DMS 273 (cell line): ENCODE results near the gene SLC37A4.
A peak's percentile ranks its signal among the peaks of the same experiment; 100 is the strongest.
"Not testable (repeated sequence)": the region's sequence is repeated elsewhere in the genome, so short reads cannot be mapped to it uniquely, and the experiment has no call there.

ENCODE experiments used
- DNase-seq: peaks from one replicate; lab custom pipeline; 2025; ENCODE audit not compliant: unreplicated experiment; lab: John Stamatoyannopoulos, UW

SLC37A4 gene

GRCh38 chr11:119018074-119018938 lies 12.4 kb downstream of the SLC37A4 start, which contains the start of the genes RPS25 and TRAPPC4:
RPS25 (minus strand) TSS chr11:119018343; CDS start chr11:119018284, 59 bp downstream.
TRAPPC4 (plus strand) TSS chr11:119018766; CDS start chr11:119018796, 30 bp downstream.
- peak; percentile 96 for DNase-seq

DNA sequence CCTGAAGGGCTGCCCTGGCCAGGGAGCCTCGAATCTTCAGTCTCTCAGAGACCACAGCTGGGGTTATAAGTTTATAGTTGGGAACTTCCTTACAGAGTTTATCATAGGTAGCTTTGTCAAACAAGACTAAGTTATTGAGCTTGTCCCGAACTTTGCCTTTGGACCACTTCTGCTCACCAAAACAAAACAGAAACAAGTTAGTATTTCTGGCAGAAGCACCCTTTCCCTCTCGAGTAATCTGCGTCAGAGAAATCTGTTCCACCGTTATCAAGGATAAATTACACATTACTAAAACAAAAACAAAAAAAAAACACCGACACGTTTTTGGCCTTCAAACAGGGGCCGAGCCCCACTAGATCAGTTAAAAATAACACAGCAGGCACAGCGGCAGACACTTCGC lies 13.3 kb downstream of the SLC37A4 start:
- DNase-seq = not testable (repeated sequence)

DNA sequence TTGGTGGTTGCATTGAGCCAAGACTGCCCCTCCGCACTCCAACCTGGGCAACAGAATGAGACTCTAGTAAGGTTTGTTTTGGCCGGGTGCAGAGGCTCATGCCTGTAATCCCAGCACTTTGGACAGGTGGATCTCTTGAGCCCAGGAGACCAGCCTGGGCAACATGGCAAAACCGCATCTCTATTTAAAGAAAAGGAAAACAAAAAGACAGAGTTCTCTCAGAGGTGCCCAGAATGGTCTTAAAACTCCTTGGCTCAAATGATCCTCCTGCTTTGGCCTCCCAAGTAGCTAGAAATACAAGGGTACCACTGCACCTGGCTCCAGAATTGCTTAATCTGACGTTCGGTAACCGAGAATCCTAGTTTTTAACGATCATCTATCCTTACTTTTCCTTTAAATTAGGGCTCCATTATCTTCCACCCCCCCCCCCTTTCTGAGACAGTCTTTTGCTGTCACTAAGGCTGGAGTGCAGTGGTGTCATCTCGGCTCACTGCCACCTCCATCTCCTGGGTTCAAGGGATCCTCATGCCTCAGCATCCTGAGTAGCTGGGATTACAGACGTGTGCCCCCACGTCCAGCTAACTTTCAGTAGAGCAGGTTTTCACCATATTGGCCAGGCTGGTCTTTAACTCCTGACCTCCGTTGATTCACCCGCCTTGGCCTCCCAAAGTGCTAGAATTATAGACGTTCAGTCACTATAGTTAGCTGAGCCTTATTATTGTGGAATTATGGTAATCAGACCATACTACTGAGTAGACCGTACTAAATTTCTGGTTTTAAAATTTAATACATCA lies 14.3 kb downstream of the SLC37A4 start:
- DNase-seq = no peak

GRCh38 chr11:119015054-119015611 lies 15.5 kb downstream of the SLC37A4 start:
- peak; percentile 12 for DNase-seq

DNA sequence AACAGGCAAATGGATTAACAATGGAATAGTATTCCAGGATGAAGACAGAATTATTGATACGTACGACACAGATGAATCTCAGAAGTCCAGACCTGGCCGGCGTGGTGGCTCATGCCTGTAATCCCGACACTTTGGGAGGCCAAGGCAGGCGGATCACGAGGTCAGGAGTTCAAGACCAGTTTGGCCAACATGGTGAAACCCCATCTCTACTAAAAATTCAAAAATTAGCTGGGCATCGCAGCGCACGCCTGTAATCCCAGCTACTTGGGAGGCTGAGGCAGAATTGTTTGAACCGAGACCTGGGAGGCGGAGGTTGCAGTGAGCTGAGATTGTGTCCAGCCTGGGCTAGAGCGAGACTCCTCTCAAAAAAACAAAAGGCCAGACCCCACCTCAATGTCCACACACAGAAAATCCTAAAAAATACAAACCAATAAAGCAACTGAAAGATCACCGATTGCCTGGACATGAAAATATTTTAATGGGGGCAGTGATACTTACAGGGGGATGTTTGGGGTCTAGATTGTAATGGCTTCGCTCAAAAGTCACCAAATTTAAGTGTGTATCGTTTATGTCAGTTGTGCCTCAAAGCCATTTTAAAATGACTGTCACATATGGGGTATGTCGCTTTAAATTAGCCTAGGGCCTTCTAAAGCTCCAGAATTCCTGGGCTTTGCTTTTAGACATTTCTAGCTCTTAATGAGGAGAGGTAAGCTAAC lies 16.3 kb downstream of the SLC37A4 start:
- peak; percentile 15 for DNase-seq

DNA sequence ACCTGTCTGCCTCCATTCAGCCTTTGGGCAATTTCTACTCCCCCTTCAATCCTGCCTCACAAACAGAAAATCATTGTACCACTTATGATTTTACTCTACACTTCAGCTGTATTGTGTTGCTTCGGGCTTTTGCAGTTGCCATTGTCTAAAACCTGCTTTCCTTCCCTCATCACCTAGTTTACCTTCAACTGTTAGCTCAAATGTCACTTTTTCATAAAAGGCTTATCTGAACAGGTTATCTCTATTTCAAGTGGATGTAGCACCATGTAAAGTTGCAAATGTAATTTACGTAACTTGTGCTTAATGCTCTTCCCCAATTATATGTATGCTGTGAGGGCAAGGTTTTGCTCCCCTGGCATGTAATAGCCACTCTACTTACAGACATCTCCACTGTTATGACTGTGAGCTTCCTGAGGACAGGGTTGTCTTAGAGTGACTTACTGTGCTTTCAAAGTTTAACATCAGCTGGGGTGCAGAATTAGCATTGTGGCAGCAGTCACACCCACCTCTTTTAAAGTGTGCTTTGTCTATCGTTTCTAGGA lies 18.0 kb downstream of the SLC37A4 start:
- no peak for DNase-seq

DNA sequence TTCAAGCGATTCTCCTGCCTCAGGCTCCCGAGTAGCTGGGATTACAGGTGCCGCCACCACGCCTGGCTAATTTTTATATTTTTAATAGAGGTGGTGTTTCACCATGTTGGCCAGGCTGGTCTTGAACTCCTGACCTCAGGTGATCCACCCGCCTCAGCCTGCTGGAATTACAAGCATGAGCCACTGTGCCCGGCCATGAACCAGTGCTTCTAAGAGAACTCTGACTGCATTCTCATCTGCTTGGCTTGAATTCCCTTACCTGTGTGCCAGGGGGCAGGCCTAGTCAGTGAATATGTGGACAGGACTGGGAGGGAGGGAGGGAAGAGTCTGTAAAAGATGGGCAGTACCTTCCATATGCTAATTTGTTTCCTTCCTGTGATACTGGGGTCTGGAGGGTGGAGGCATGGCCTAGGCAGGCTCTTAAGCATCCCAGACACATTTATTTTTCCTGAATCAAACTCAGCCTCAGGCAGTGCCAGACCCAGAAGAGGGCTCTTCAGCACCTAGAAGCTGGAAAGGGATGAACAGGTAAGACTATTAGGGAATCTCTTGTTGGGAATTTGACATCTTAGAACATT lies 19.1 kb downstream of the SLC37A4 start:
- DNase-seq = no peak

DNA sequence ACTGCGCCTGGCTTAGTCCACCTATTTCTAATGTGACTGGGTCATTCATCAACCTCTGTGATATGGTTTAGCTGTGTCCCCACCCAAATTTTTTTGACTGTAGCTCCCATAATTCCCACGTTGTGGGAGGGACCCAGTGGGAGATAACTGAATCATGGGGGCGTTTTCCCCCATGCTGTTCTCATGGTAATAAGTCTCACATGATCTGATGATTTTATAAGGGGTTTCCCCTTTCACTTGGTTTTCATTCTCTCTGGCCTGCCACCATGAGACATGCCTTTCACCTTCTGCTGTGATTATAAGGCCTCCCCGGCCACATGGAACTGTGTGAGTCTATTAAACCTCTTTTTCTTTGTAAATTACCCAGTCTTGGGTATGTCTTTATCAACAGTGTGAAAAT lies 24.0 kb downstream of the SLC37A4 start:
- DNase-seq = no peak

DNA sequence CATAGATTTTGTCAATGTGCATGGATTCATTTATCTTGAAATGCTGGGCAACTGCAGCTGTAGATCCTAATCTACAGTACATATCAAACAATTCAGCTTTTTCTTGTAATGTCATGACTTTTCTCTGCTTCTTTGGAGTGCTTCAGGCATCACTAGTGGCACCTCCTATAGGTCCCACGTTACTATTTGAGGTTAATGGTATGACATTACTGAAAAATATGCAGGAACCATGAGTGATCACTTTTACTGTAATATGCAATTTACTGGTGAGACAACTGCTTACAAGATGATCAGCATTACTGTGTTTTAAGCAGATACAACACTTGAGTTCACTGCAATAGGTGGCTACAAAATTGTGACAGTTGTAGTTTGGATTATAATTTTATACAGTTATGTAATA lies 29.8 kb downstream of the SLC37A4 start:
- no peak for DNase-seq

GRCh38 chr11:118998822-118999221 lies 31.9 kb downstream of the SLC37A4 start:
- no peak for DNase-seq

DNA sequence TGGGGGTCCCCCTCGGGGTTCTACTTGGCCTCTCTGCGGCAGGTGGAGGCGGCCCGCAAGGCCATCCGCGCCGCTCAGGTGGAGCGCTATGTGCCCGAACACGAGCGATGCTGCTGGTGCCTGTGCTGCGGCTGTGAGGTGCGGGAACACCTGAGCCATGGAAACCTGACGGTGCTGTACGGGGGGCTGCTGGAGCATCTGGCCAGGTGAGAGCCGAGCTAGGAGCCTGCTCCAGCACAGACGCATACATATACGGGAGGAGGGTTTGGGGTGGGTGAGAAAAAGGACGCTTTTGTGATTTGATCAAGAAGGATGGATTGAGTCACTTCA lies 32.3 kb downstream of the SLC37A4 start:
- peak; percentile 37 for DNase-seq

- peak; percentile 92 for DNase-seq
Observed at GRCh38 chr11:118997627-118998387, 32.9 kb downstream of the SLC37A4 start, which contains the start of gene CENATAC. CENATAC (plus strand) TSS chr11:118998138; CDS start chr11:118998198, 60 bp downstream.

GRCh38 chr11:118996926-118997626 lies 33.6 kb downstream of the SLC37A4 start:
- peak; percentile 41 for DNase-seq

- not testable (repeated sequence) for DNase-seq
Observed at GRCh38 chr11:118991486-118992038, 39.1 kb downstream of the SLC37A4 start.

- no peak for DNase-seq
Observed at GRCh38 chr11:118988280-118988679, 42.4 kb downstream of the SLC37A4 start.

DNA sequence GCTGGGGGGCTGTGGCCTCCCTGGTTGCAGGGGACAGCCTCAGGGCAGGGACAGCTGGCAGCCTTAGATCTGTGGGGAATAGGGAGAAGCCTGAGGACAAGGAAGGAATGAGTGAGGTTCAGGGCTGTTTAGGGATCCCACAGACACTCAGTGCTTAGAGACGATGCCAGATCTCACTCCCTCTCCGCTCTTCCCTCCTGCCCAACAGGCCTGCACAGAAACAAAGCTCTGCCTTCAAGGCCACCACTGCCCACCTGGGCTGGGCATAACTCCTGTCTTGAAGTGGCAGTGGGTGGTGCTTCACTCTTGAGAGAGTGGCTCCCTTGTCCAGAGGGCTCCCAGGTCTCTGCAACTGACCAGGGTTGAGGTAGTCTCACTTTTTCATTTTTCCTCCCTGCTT lies 45.9 kb downstream of the SLC37A4 start:
- DNase-seq = no peak

GRCh38 chr11:118984337-118984736 lies 46.3 kb downstream of the SLC37A4 start:
- not testable (repeated sequence) for DNase-seq

DNA sequence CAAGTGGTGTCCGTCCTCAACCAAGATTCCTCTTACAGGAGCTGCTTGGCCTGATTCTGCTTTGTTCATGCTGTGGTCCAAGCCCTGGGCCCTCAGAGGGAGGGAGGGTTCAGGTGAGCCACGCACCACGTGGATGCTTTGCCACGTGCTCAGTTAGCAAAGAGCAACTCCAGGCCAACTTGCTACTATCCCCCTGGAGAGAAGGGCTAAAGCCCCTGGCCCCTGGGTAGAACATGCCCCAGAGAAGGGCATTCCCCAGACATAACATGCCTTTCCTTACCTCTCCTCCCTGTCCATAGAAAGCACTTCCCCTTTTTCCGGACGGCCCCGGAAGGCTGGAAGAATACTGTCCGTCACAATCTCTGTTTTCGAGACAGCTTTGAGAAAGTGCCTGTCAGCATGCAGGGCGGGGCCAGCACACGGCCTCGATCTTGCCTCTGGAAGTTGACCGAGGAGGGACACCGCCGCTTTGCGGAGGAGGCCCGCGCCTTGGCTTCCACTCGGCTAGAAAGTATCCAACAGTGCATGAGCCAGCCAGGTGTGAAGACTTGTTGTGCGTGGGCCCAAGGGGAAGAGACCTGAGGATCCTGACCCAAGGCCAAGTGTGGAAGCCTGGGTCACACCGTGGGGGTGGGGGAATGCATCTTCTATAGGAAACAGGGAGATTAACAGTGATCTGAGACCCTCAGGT lies 50.3 kb downstream of the SLC37A4 start:
- no peak for DNase-seq
